Measurements from ENCODE around the gene DHRS7B. TPM values are rescaled to one million over a fixed set of nuclear protein-coding genes. Genes with fewer than 3 reads are reported as not detected.

The DHRS7B gene
- polyA plus RNA-seq, 1 donor from 2014 or later, result 35.8 TPM

GRCh38 chr17:21198411-21198810 is 71.6 kb downstream of the DHRS7B start:
- no peak overlapping the region for H3K4me2 ChIP-seq (ENCODE audit: low read length)
- no peaks in the 10 kb centered on the region for H4K20me1 ChIP-seq (ENCODE audit: insufficient read depth)
- no peak for TF ChIP-seq POLR2AphosphoS5 (IDR thresholded peaks at IDR 0.05)
- no peak for TF ChIP-seq TAF1 (IDR thresholded peaks at IDR 0.05; ENCODE audit: low read depth)
- TF ChIP-seq RAD21 (conservative IDR thresholded peaks at IDR 0.05), result no peak
- no peak for TF ChIP-seq EP300 (conservative IDR thresholded peaks at IDR 0.05; ENCODE audit: poor library complexity, severe bottlenecking)
- TF ChIP-seq MXI1 (conservative IDR thresholded peaks at IDR 0.05; ENCODE audit: poor library complexity, severe bottlenecking), result no peak
- no peak for TF ChIP-seq EZH2 (IDR thresholded peaks at IDR 0.05; ENCODE audit: borderline replicate concordance, insufficient read depth, low read length, poor library complexity, severe bottlenecking)
- TF ChIP-seq SMC3 (conservative IDR thresholded peaks at IDR 0.05; ENCODE audit: poor library complexity), result no peak
- TF ChIP-seq REST (IDR thresholded peaks at IDR 0.05; ENCODE audit: borderline replicate concordance), result no peak
- TF ChIP-seq CTCF (IDR thresholded peaks at IDR 0.05; ENCODE audit: poor library complexity, severe bottlenecking), result no peak
- H3K4me3 ChIP-seq (ENCODE audit: low read length), result no peak overlapping the region
- no peak overlapping the region for H3K9ac ChIP-seq (ENCODE audit: low read length)
- H3K79me2 ChIP-seq (replicated peaks; ENCODE audit: insufficient read depth, low read length), result peaks cover 23% of the 10 kb centered on the region
- no peaks in the 10 kb centered on the region for H3K36me3 ChIP-seq (ENCODE audit: insufficient read depth, low read length)
- H3K9me2 ChIP-seq (ENCODE audit: insufficient read depth, low read length), result no peaks in the 10 kb centered on the region
- H3K27ac ChIP-seq (ENCODE audit: low read length), result no peak overlapping the region
- no peaks in the 10 kb centered on the region for H3K27me3 ChIP-seq (ENCODE audit: insufficient read depth, low read depth, low read length)
- no peak overlapping the region for H2AFZ ChIP-seq (ENCODE audit: low read depth, low read length)
- H3K9me3 ChIP-seq (ENCODE audit: low read length), result no peaks in the 10 kb centered on the region
- H3F3A ChIP-seq (ENCODE audit: insufficient read depth, low read length, poor library complexity, severe bottlenecking), result no peaks in the 10 kb centered on the region

GRCh38 chr17:21199311-21199710 is 72.5 kb downstream of the DHRS7B start:
- H3K4me3 ChIP-seq (ENCODE audit: low read length), result no peak overlapping the region
- H3K36me3 ChIP-seq (ENCODE audit: insufficient read depth, low read length), result no peaks in the 10 kb centered on the region
- TF ChIP-seq EZH2 (IDR thresholded peaks at IDR 0.05; ENCODE audit: borderline replicate concordance, insufficient read depth, low read length, poor library complexity, severe bottlenecking) (no peak), SMC3 (conservative IDR thresholded peaks at IDR 0.05; ENCODE audit: poor library complexity) (no peak), RAD21 (conservative IDR thresholded peaks at IDR 0.05) (no peak)
- H3K9me2 ChIP-seq (ENCODE audit: insufficient read depth, low read length), result no peaks in the 10 kb centered on the region
- H3K27ac ChIP-seq (ENCODE audit: low read length), result no peak overlapping the region
- peaks cover 30% of the 10 kb centered on the region for H3K79me2 ChIP-seq (replicated peaks; ENCODE audit: insufficient read depth, low read length)
- no peak overlapping the region for H2AFZ ChIP-seq (ENCODE audit: low read depth, low read length)
- no peak overlapping the region for H3K9ac ChIP-seq (ENCODE audit: low read length)
- H3K27me3 ChIP-seq (ENCODE audit: insufficient read depth, low read depth, low read length), result no peaks in the 10 kb centered on the region
- H3K9me3 ChIP-seq (ENCODE audit: low read length), result no peaks in the 10 kb centered on the region
- H4K20me1 ChIP-seq (ENCODE audit: insufficient read depth), result no peaks in the 10 kb centered on the region
- no peaks in the 10 kb centered on the region for H3F3A ChIP-seq (ENCODE audit: insufficient read depth, low read length, poor library complexity, severe bottlenecking)
- H3K4me2 ChIP-seq (ENCODE audit: low read length), result no peak overlapping the region

- Histone ChIP-seq H3K27ac (ENCODE audit: low read length) (no peak overlapping the region), H2AFZ (ENCODE audit: low read depth, low read length) (no peak overlapping the region), H4K20me1 (ENCODE audit: insufficient read depth) (no peaks in the 10 kb centered on the region), H3K9me3 (ENCODE audit: low read length) (no peaks in the 10 kb centered on the region), H3K4me3 (ENCODE audit: low read length) (no peak overlapping the region), H3K9me2 (ENCODE audit: insufficient read depth, low read length) (no peaks in the 10 kb centered on the region), H3K27me3 (ENCODE audit: insufficient read depth, low read depth, low read length) (no peaks in the 10 kb centered on the region), H3K9ac (ENCODE audit: low read length) (no peak overlapping the region), H3K36me3 (ENCODE audit: insufficient read depth, low read length) (no peaks in the 10 kb centered on the region), H3F3A (ENCODE audit: insufficient read depth, low read length, poor library complexity, severe bottlenecking) (no peaks in the 10 kb centered on the region), H3K79me2 (replicated peaks; ENCODE audit: insufficient read depth, low read length) (peaks cover 33% of the 10 kb centered on the region), H3K4me2 (ENCODE audit: low read length) (no peak overlapping the region)
- TF ChIP-seq EP300 (conservative IDR thresholded peaks at IDR 0.05; ENCODE audit: poor library complexity, severe bottlenecking) (no peak), EZH2 (IDR thresholded peaks at IDR 0.05; ENCODE audit: borderline replicate concordance, insufficient read depth, low read length, poor library complexity, severe bottlenecking) (no peak), SMC3 (conservative IDR thresholded peaks at IDR 0.05; ENCODE audit: poor library complexity) (no peak), RAD21 (conservative IDR thresholded peaks at IDR 0.05) (no peak)
Observed at GRCh38 chr17:21199856-21200255, 73.1 kb downstream of the DHRS7B start.
